ENCODE measurements around the gene PPP2R5D. TPM values are rescaled to one million over a fixed set of nuclear protein-coding genes. Genes with fewer than 3 reads are reported as not detected.

Gene PPP2R5D
- total and polyA plus RNA-seq, 2 of the 8 experiments (the other 6 are each of a cell fraction or from before 2014, with no cell fraction given), result 52.1 to 55.7 TPM

- peak; percentile 75 for TF ChIP-seq RBBP5 (IDR thresholded peaks at IDR 0.05; ENCODE audit: borderline replicate concordance, low read depth, low read length)
- TF ChIP-seq CREB1 (IDR thresholded peaks at IDR 0.05), result no peak
- TF ChIP-seq NRF1 (IDR thresholded peaks at IDR 0.05; ENCODE audit: low read depth, low read length), result no peak
- TF ChIP-seq BCL11A (IDR thresholded peaks at IDR 0.05; ENCODE audit: low read depth in 2 of 2, low read length in 2 of 2), result no peak
- TF ChIP-seq SAP30 (IDR thresholded peaks at IDR 0.05; ENCODE audit: insufficient read depth, insufficient replicate concordance, low read length), result no peak
- TF ChIP-seq E2F6 (IDR thresholded peaks at IDR 0.05), result peak; percentile 17; the same call in 1 of the 2 replicates
- TF ChIP-seq KDM1A (IDR thresholded peaks at IDR 0.05; ENCODE audit: borderline replicate concordance, low read length), result no peak
- TF ChIP-seq GTF2F1 (IDR thresholded peaks at IDR 0.05; ENCODE audit: borderline replicate concordance, low read depth, low read length), result no peak
- no peak; a peak in 1 of 4 replicates for TF ChIP-seq RAD21 (IDR thresholded peaks at IDR 0.05 in 1 of 2, conservative IDR thresholded peaks at IDR 0.05 in 1 of 2; ENCODE audit: low read depth in 2 of 2, low read length in 2 of 2)
- no peak for TF ChIP-seq SIRT6 (IDR thresholded peaks at IDR 0.05; ENCODE audit: low read length)
- no peak for TF ChIP-seq ATF2 (IDR thresholded peaks at IDR 0.05; ENCODE audit: low read length)
- TF ChIP-seq ZNF274 (IDR thresholded peaks at IDR 0.05; ENCODE audit: borderline replicate concordance, extremely low read depth, low read length), result no peak
- TF ChIP-seq CTCF (IDR thresholded peaks at IDR 0.05; ENCODE audit: control extremely low read depth in 1 of 3, insufficient read depth in 1 of 3, low read depth in 1 of 3, low read length in 3 of 3), result no peak
- no peak for TF ChIP-seq BACH1 (IDR thresholded peaks at IDR 0.05; ENCODE audit: low read length)
- TF ChIP-seq EZH2 (IDR thresholded peaks at IDR 0.05; ENCODE audit: low read depth, low read length, severe bottlenecking), result no peak
- TF ChIP-seq CHD2 (IDR thresholded peaks at IDR 0.05; ENCODE audit: low read length), result no peak
- no peak for TF ChIP-seq RXRA (IDR thresholded peaks at IDR 0.05; ENCODE audit: insufficient read depth, low read depth, low read length)
- TF ChIP-seq SUZ12 (IDR thresholded peaks at IDR 0.05; ENCODE audit: low read length), result no peak
- no peak for TF ChIP-seq POLR2AphosphoS5 (IDR thresholded peaks at IDR 0.05; ENCODE audit: low read depth, low read length)
Observed at GRCh38 chr6:42960243-42961019, 23.9 kb upstream of the PPP2R5D start, which contains the start of gene GNMT (continued).

All from H1 (cell line).